Esophagus squamous epithelium (tissue), 4 donors: ENCODE measurements around the gene EPHA4.

Experiments
- CTCF ChIP-seq, 6 experiments: fragments of 450-650 bp in 4 of 6; fragments of 200-600 bp in 2 of 6; sonication (generic) in 2 of 6; IDR thresholded peaks; one replicate each; pipeline ENCODE4 v1.5.1; 2016 to 2019; ENCODE audit warnings: antibody characterized with exemption in 6 of 6, mild to moderate bottlenecking in 4 of 6, moderate library complexity in 4 of 6
- POLR2A ChIP-seq, 4 donors: fragments of 450-650 bp; IDR thresholded peaks; one replicate each; pipeline ENCODE4 v1.6.1; 2017; ENCODE audit warnings: antibody characterized with exemption in 4 of 4, mild to moderate bottlenecking in 4 of 4, moderate library complexity in 3 of 4

- TF ChIP-seq CTCF (IDR thresholded peaks at IDR 0.05) (no peak), POLR2A (IDR thresholded peaks at IDR 0.05) (no peak)
Observed at GRCh38 chr2:221608442-221608841, 36.3 kb upstream of the EPHA4 start.
